Activated CD4-positive, alpha-beta T cell treated with anti-CD3 and anti-CD28 coated beads, Interleukin-2, amount 50 U/mL, for 24 hours (primary cell): Measurements from ENCODE around the gene LHPP.

Source experiments
- DNase-seq, 2 donors: peaks; one replicate each; pipeline ENCODE4 v3.0.0-alpha.2; 2020; ENCODE audit warnings: low read depth in 1 of 2, low spot score in 1 of 2

LHPP gene

GRCh38 chr10:124470544-124471434 is 9.2 kb downstream of the LHPP start:
- DNase-seq = no peak

GRCh38 chr10:124472071-124472470 is 10.4 kb downstream of the LHPP start:
- DNase-seq = no peak

- DNase-seq = no peak
Measured at GRCh38 chr10:124473070-124473469, 11.4 kb downstream of the LHPP start.

- no peak for DNase-seq
Measured at GRCh38 chr10:124474514-124475070, 13.0 kb downstream of the LHPP start.

GRCh38 chr10:124476043-124476725 is 14.6 kb downstream of the LHPP start:
- DNase-seq = no peak

GRCh38 chr10:124477614-124478363 is 16.2 kb downstream of the LHPP start:
- DNase-seq = no peak

GRCh38 chr10:124478515-124478914 is 16.9 kb downstream of the LHPP start:
- no peak for DNase-seq

GRCh38 chr10:124480860-124481259 is 19.2 kb downstream of the LHPP start:
- no peak for DNase-seq

- DNase-seq = no peak
Measured at GRCh38 chr10:124481717-124482116, 20.1 kb downstream of the LHPP start.

- DNase-seq = no peak
Measured at GRCh38 chr10:124482236-124482800, 20.7 kb downstream of the LHPP start.

- DNase-seq = no peak
Measured at GRCh38 chr10:124482876-124483275, 21.3 kb downstream of the LHPP start.

GRCh38 chr10:124484031-124484430 is 22.4 kb downstream of the LHPP start:
- DNase-seq = no peak

GRCh38 chr10:124484661-124485060 is 23.0 kb downstream of the LHPP start:
- no peak for DNase-seq

- no peak for DNase-seq
Measured at GRCh38 chr10:124486635-124487034, 25.0 kb downstream of the LHPP start.

- no peak for DNase-seq
Measured at GRCh38 chr10:124491105-124491504, 29.5 kb downstream of the LHPP start.

GRCh38 chr10:124492266-124492665 is 30.6 kb downstream of the LHPP start:
- no peak for DNase-seq

GRCh38 chr10:124493214-124493882 is 31.7 kb downstream of the LHPP start:
- no peak for DNase-seq

GRCh38 chr10:124494046-124494807 is 32.6 kb downstream of the LHPP start:
- DNase-seq = no peak

- no peak for DNase-seq
Measured at GRCh38 chr10:124495162-124495561, 33.5 kb downstream of the LHPP start.

GRCh38 chr10:124495725-124496124 is 34.1 kb downstream of the LHPP start:
- DNase-seq = no peak
